Posterior cingulate gyrus (tissue), 11 donors: ENCODE data around the gene FNDC11.

Source experiments
- DNase-seq, 10 donors: peaks; one replicate each; pipeline versions ENCODE4 v3.0.0 to v3.0.0-alpha.2; 2020 to 2021; ENCODE audit warnings: mixed read lengths in 3 of 10
- intact Hi-C: fragments of 100-400 bp; cut with DNase I; formaldehyde crosslinking; loops from one replicate; pipeline ENCODE4 v1.15.1; 2023

The FNDC11 gene

GRCh38 chr20:63553933-63554290, at the start of gene FNDC11:
FNDC11 (plus strand) TSS chr20:63554159; CDS start chr20:63555664, 1,505 bp downstream.
- no peak for DNase-seq

GRCh38 chr20:63504642-63505041, 49.3 kb upstream of the FNDC11 start:
- intact Hi-C loops: no loop called here

More at GRCh38 chr20:63553933-63554290, at the start of gene FNDC11:
- intact Hi-C loops: no loop called here

GRCh38 chr20:63505281-63505680, 48.7 kb upstream of the FNDC11 start:
- intact Hi-C loops: no loop called here
- DNase-seq: peak in 3 of 10 donors; percentile 1 to 51 (median 9)

More at GRCh38 chr20:63504642-63505041, 49.3 kb upstream of the FNDC11 start:
- DNase-seq: peak in 1 of 10 donors; percentile 6

- peak in 3 of 10 donors; percentile 52 to 69 (median 67) for DNase-seq
- intact Hi-C loops: no loop called here
These were observed 48.2 kb upstream of the FNDC11 start for GRCh38 chr20:63505723-63506122.

GRCh38 chr20:63507083-63507743, 46.7 kb upstream of the FNDC11 start:
- DNase-seq: peak in 3 of 10 donors; percentile 57 to 78 (median 74)
- intact Hi-C loops: no loop called here

GRCh38 chr20:63508072-63508768, 45.7 kb upstream of the FNDC11 start:
- intact Hi-C loops: no loop called here
- peak in 3 of 10 donors; percentile 42 to 59 (median 55) for DNase-seq

- DNase-seq: peak in 3 of 10 donors; percentile 37 to 63 (median 56)
- intact Hi-C loops: no loop called here
These were observed 44.8 kb upstream of the FNDC11 start for GRCh38 chr20:63509088-63509564.

GRCh38 chr20:63513207-63513606, 40.8 kb upstream of the FNDC11 start:
- no peak for DNase-seq
- intact Hi-C loops: loop anchor here (5.0 kb wide), 1 partner anchor 171 kb away; no protein-coding TSS in a partner anchor

GRCh38 chr20:63514520-63514919, 39.4 kb upstream of the FNDC11 start:
- DNase-seq: peak in 3 of 10 donors; percentile 26 to 61 (median 44)
- intact Hi-C loops: loop anchor here (5.0 kb wide), 1 partner anchor 172 kb away; no protein-coding TSS in a partner anchor

GRCh38 chr20:63517376-63518309, 36.3 kb upstream of the FNDC11 start:
- intact Hi-C loops: no loop called here
- peak in 4 of 10 donors; percentile 4 to 86 (median 68) for DNase-seq

GRCh38 chr20:63518351-63518861, 35.6 kb upstream of the FNDC11 start:
- peak in 4 of 10 donors; percentile 9 to 84 (median 68) for DNase-seq
- intact Hi-C loops: no loop called here

GRCh38 chr20:63518946-63519667, 34.9 kb upstream of the FNDC11 start:
- intact Hi-C loops: no loop called here
- DNase-seq: peak in 3 of 10 donors; percentile 8 to 79 (median 75)

GRCh38 chr20:63519668-63520503, 34.1 kb upstream of the FNDC11 start:
- intact Hi-C loops: loop anchor here (1.0 kb wide), 1 partner anchor 24 kb away; no protein-coding TSS in a partner anchor

GRCh38 chr20:63520504-63520933, 33.4 kb upstream of the FNDC11 start, which contains the start of gene PPDPF:
PPDPF (plus strand) TSS chr20:63520765; CDS start chr20:63521309, 544 bp downstream.
- DNase-seq: peak; percentile 69 to 98 (median 80)
- intact Hi-C loops: loop anchor here (1.0 kb wide), 1 partner anchor 24 kb away; no protein-coding TSS in a partner anchor

More at GRCh38 chr20:63519668-63520503, 34.1 kb upstream of the FNDC11 start:
- peak in 5 of 10 donors; percentile 42 to 91 (median 83) for DNase-seq

- intact Hi-C loops: loop anchor here (1.0 kb wide), 1 partner anchor 25 kb away; no protein-coding TSS in a partner anchor
These were observed 32.9 kb upstream of the FNDC11 start for GRCh38 chr20:63520934-63521601.

GRCh38 chr20:63521602-63522001, 32.4 kb upstream of the FNDC11 start:
- DNase-seq: peak in 3 of 10 donors; percentile 71 to 83 (median 80)
- intact Hi-C loops: no loop called here

More at GRCh38 chr20:63520934-63521601, 32.9 kb upstream of the FNDC11 start:
- DNase-seq: peak in 8 of 10 donors; percentile 65 to 97 (median 78)
